Panc1 (cell line): ENCODE measurements around the gene SEMA4A.

ENCODE experiments used
- POLR2AphosphoS5 ChIP-seq: IDR thresholded peaks from 2 replicates; pipeline ENCODE4 v1.6.1; 2012; ENCODE audit warnings: mild to moderate bottlenecking, low read depth, low read length, moderate library complexity
- SIN3A ChIP-seq: IDR thresholded peaks from 2 replicates; pipeline ENCODE4 v1.6.1; 2012; ENCODE audit warnings: low read depth, mild to moderate bottlenecking, low read length, moderate library complexity, borderline replicate concordance; ENCODE audit not compliant: insufficient read depth
- TCF7L2 ChIP-seq: IDR thresholded peaks from 2 replicates; pipeline ENCODE4 v1.6.1; 2011; ENCODE audit warnings: mild to moderate bottlenecking, low read depth, low read length, inconsistent platforms
- TF ChIP-seq, protein P1 (sequence below): fragments of 450-650 bp; IDR thresholded peaks from 2 replicates; pipeline ENCODE4 v1.5.1; 2017; ENCODE audit warnings: mild to moderate bottlenecking
- TF ChIP-seq, protein P2 (sequence below), 2 experiments: IDR thresholded peaks; 2 replicates each; pipeline ENCODE4 v1.6.1; 2011 to 2012; ENCODE audit warnings: low read depth in 2 of 2, control low read depth in 1 of 2, low read length in 1 of 2, mild to moderate bottlenecking in 1 of 2, moderate library complexity in 1 of 2; ENCODE audit not compliant: insufficient read depth in 1 of 2

DNA sequence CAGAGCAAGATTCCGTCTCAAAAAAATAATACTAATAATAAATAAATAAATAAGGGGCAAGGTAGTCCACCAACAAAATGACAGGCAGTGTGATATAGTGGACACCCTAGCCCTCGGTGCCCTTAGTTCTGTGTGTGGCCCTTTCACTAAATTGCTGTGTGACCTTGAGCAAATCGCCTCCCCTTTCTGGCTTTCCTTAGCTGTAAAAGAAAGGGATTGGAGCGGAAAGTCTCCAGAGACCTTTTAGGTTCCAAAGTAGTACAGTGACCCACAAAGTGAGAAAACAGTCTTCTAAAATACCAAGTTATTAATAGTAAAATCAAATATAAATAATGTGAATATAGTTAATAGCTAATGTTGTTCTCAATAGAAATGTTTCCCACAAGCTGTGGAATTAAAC, 31.3 kb upstream of the SEMA4A start:
- TF ChIP-seq, protein P1, sequence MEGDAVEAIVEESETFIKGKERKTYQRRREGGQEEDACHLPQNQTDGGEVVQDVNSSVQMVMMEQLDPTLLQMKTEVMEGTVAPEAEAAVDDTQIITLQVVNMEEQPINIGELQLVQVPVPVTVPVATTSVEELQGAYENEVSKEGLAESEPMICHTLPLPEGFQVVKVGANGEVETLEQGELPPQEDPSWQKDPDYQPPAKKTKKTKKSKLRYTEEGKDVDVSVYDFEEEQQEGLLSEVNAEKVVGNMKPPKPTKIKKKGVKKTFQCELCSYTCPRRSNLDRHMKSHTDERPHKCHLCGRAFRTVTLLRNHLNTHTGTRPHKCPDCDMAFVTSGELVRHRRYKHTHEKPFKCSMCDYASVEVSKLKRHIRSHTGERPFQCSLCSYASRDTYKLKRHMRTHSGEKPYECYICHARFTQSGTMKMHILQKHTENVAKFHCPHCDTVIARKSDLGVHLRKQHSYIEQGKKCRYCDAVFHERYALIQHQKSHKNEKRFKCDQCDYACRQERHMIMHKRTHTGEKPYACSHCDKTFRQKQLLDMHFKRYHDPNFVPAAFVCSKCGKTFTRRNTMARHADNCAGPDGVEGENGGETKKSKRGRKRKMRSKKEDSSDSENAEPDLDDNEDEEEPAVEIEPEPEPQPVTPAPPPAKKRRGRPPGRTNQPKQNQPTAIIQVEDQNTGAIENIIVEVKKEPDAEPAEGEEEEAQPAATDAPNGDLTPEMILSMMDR, result no peak
- TF ChIP-seq POLR2AphosphoS5 (no peak), SIN3A (no peak), TCF7L2 (no peak)
- TF ChIP-seq, protein P2, sequence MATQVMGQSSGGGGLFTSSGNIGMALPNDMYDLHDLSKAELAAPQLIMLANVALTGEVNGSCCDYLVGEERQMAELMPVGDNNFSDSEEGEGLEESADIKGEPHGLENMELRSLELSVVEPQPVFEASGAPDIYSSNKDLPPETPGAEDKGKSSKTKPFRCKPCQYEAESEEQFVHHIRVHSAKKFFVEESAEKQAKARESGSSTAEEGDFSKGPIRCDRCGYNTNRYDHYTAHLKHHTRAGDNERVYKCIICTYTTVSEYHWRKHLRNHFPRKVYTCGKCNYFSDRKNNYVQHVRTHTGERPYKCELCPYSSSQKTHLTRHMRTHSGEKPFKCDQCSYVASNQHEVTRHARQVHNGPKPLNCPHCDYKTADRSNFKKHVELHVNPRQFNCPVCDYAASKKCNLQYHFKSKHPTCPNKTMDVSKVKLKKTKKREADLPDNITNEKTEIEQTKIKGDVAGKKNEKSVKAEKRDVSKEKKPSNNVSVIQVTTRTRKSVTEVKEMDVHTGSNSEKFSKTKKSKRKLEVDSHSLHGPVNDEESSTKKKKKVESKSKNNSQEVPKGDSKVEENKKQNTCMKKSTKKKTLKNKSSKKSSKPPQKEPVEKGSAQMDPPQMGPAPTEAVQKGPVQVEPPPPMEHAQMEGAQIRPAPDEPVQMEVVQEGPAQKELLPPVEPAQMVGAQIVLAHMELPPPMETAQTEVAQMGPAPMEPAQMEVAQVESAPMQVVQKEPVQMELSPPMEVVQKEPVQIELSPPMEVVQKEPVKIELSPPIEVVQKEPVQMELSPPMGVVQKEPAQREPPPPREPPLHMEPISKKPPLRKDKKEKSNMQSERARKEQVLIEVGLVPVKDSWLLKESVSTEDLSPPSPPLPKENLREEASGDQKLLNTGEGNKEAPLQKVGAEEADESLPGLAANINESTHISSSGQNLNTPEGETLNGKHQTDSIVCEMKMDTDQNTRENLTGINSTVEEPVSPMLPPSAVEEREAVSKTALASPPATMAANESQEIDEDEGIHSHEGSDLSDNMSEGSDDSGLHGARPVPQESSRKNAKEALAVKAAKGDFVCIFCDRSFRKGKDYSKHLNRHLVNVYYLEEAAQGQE (IDR thresholded peaks at IDR 0.05; ENCODE audit: insufficient read depth in 1 of 2, low read depth in 2 of 2, low read length in 1 of 2), result no peak
